GM19043 (cell line): ENCODE measurements around the gene MICB.
"Not testable (repeated sequence)": the region's sequence is repeated elsewhere in the genome, so short reads cannot be mapped to it uniquely, and the experiment has no call there.

Experiments
- ATAC-seq: cut with Tn5 transposase; IDR thresholded peaks from one replicate; pipeline ENCODE4 v1.9.1; 2021; ENCODE audit warnings: low read depth; ENCODE audit not compliant: unreplicated experiment

The MICB gene

GRCh38 chr6:31535538-31536324, 37.8 kb downstream of the MICB start:
- ATAC-seq = no peak

DNA sequence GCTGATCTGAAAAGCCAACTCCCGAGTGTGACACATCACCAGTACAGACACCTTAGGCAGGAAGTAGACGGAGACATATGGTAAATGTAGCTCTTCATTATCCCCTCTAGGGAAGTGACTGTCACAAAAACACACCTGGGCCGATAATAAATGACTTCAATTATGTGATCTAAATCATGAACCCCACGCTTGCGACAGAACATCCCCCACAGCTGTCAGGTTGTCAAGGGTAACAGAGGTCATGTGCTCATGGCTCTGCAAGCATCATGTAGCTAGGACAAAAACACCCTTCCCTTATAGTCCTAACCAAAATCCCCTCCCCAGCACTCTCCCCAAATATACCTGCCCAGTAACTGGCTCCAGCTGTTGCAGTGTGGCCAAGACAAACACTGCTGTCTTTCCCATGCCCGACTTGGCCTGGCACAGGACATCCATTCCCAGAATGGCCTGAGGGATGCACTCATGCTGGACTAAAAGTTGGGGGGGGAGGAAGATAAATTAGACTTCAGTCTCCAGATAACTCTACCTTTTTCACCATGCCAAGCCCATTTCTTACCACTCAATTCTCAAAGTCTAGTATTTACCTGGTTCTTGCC, 41.0 kb downstream of the MICB start:
- ATAC-seq = no peak

DNA sequence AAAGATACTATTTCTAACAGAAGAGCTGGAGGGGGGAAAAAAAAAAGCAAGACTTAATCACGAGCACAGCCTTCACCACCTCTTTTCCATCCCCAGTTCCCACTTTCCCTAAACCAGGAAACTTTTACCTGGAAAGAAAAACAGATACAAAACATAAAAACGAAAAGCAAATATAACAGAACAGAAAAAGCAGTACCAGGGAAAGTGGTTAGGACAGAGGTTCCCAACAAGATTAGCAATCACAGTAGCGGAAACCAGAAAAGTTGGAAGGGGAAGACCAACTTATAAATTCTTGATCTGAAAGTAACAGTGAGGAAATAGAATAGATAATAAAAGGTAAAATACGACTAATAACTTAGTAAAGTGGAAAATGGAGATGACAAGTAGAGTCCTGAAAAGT, 42.7 kb downstream of the MICB start:
- no peak for ATAC-seq

DNA sequence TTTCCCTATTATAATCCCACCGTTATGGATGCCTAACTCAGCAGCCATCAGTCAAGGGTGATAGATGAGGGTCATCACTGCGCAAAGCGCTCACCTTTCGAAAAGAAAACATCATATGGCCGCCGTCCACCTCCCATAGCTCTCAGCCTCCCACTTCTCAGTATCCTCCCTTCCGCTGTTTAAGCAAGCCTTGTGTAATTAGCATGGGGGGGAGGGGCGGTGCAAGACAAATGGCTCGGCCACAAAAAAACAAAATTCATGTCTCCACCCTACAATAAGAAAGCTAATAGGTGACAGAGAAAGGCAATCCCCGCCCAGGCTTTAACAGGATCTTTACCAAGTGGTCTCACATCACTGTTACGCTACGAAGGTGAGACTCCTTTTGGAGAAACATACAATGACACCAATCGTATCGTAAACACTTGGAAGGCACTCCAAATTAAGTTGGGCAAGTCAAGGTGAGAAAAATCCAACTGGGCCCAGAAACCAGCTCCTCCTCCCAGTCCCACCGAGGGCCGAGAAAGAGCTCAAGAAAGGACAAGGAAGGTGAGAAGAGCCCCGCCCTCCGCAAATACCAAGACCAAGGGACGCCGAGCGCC, 43.2 kb downstream of the MICB start:
- peak; percentile 14 for ATAC-seq

DNA sequence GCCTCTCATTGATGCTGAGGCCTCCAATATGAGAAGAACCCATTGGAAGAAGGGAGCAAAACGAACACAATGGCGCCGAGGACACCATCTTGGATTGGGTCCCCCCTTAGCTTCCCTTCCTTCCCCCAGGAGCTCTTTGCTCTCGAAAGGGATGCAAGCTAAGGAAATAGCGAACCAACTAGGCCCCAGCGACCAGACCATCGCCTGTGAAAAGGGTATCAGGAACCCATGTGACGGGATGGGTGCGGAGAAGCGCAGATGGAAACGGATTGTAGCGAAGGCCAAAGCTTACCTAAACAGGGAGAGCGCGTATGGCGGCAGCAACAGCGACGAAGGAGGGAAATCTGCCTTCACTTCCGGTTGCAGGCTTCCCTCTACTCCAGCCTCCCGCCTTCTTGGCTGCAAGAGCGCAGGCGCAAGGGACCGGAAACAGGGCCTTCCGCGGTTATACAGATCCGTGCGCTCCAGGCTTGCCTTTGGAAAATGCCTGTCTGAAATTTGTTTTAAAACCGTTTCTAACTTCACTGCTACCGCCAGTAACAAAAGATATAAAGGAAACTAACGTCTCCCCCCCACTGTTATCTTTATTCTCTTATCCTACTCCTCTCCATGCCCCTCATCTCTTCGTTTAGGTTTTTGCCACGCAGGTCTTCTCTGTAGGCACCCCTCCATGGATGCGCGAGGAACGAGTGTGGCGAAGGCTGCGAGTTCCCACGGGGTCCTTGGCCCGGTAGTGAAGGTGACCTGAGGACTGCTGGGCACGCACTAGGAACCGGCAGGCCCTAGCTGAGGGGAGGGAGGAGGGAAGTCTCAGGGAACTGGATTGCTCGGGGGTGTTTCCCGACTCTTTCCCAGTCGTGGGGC, 43.9 kb downstream of the MICB start, which contains the start of gene DDX39B:
DDX39B (minus strand) TSS at position 346 of the 864 bp plus-strand sequence. CDS start 1,471 bp downstream, outside the sequence.
- peak; percentile 46 for ATAC-seq

GRCh38 chr6:31543639-31544038, 45.7 kb downstream of the MICB start:
- no peak for ATAC-seq

- no peak for ATAC-seq
Measured at GRCh38 chr6:31544676-31545075, 46.7 kb downstream of the MICB start.

DNA sequence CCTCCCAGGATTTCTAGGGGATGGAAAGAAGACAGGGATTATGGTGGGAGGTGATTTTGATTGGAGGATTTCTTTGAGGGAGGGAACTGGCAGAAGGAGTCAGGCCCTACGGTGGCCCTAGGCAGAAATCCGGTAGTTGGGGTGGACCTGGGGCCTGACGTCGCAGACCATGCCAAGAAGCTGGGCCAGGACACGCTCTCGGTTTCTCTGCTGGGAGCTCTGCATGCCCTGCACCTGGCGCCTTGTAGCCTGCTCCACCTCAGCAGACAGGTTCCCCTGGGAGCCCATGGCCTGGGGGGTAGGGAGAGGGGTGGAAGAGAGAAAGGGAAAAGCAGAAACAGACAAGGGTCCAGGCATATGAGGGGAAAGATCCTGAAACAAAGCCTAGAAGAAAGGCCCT, 47.3 kb downstream of the MICB start:
- no peak for ATAC-seq

GRCh38 chr6:31546339-31546957, 48.5 kb downstream of the MICB start, which contains the start of gene ATP6V1G2:
ATP6V1G2 (minus strand) TSS chr6:31546608; CDS start chr6:31546559, 49 bp downstream.
- ATAC-seq = peak; percentile 48

DNA sequence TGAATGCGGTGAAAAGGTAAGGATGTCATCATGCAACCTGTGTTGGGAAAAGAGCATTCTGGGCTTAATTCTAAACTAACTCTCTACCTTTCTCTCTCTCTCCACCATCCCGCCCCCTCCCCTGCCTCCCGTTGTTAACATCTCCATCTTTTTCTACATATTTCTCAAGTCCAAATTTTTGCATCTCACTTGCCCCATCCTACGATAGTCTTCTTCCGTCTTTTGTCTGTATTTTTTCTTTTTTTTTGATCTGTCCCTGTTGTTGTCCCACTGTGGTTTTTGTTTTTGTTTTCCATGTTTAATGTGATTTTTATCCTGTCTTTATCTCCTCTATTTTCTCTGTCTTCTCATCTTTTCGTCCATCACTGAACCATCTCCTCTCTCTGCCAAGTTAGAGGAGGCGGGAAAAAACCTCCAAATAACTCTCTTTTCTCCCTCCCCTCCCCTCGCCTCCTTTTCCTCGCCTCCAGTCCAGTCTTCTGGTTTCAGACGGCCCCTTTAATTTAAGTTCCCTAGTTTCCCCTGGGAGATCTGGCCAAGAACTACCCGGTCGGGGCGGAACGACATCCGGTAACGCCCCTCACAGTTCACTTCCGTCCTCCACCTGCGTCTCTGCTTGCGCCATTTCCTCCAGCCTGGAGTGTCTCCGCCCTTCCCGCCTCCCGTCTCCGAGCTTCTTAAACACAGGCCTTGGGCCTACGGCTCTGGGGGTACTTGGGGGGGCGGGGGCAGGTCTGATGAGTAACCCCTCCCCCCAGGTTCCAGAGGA, 49.2 kb downstream of the MICB start, which contains the start of gene NFKBIL1:
NFKBIL1 (plus strand) TSS at position 651 of the 769 bp plus-strand sequence; CDS start at position 738, 87 bp downstream.
- ATAC-seq = no peak

DNA sequence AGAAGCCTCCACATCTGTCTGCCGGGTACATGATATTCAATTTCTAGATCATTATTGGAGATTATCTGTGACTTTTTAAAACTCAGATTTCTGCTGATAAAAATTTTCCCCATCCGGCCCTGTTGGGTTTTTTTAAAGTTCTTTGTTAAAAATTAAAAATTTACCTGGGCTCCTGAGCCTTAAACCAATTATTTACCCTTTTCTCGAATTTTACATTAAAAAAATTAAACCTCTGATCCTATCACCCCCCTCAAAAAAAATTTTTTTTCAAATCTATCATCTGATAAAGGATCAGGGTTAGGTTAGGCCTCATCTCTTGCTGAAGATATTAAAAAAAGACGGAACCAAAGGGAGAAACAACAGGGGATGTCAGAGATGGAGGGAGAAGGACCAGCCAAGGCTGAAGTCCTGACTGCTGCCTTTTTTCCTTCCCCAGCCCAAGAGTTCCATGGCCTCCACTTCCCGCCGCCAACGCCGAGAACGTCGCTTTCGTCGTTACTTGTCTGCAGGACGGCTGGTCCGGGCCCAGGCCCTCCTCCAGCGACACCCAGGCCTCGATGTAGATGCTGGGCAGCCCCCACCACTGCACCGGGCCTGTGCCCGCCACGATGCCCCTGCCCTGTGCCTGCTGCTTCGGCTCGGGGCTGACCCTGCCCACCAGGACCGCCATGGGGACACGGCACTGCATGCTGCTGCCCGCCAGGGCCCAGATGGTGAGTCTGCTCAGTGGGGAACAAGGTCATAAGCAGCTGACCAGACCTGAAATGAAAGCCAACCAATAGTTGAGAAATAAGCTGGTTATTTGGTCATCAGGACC, 50.0 kb downstream of the MICB start:
- ATAC-seq = no peak

GRCh38 chr6:31548544-31548873, 50.6 kb downstream of the MICB start:
- no peak for ATAC-seq

GRCh38 chr6:31551371-31551770, 53.4 kb downstream of the MICB start:
- not testable (repeated sequence) for ATAC-seq

DNA sequence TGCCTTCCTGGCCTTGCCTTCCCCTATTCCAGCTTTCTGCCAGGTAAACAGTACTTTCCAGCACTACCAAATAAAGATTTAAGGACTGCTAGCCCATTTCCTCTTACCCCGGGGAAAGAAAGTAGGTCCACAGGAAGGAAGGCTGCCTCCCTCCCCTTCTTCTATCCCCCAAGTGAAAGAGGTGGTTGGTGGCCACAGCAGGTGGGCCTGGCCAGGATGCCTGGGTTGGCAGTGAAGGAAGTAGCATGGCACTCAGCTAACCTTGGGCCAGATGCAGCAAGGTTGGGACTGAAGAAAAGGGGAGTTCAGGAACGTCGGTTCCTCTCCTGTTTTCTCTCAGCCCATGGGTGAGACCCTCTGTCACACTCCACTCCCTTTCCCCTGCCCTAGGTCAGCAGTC, 58.4 kb downstream of the MICB start:
- no peak for ATAC-seq

GRCh38 chr6:31557443-31558317, 59.7 kb downstream of the MICB start:
- no peak for ATAC-seq

- ATAC-seq = no peak
Measured at GRCh38 chr6:31558318-31558625, 60.3 kb downstream of the MICB start.

- no peak for ATAC-seq
Measured at GRCh38 chr6:31558631-31559500, 60.9 kb downstream of the MICB start.
